ENCODE data around the gene WFDC9.
"Not testable (repeated sequence)": the region's sequence is repeated elsewhere in the genome, so short reads cannot be mapped to it uniquely, and the experiment has no call there.

The WFDC9 gene

DNA sequence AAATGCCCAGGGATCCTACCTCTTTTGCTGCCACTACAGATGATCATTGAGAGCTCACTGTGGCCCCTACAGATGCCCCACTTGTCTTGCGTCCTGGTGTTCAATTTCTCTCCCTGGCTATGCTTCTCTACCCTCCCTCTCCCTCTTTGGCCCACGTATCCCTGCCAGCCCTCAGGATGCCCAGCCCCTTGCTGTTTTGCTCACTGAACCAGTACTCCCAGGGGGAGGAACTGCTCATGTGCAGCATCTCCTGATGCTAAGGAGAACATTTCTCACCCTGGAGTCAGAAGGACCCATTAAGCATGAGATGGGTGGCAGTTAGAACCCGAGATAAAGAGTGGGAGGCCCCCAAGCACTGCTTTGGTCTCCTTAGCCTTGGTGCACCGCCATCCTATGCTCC, at the start of gene WFDC9:
Gene WFDC9, minus strand, starts transcription at position 101 of the 400 bp plus-strand sequence. CDS start 21,103 bp downstream, outside the sequence.
- in situ Hi-C loops (cut with HindIII; ENCODE audit: low pct_ligation_motif_present, low sequenced_read_pairs), result no loop called here
- H3K27me3 ChIP-seq (replicated peaks), result no peaks in the 10 kb centered on the region
- DNase-seq, result no peak
- H3K4me3 ChIP-seq (ENCODE audit: low read depth, low read length), result no peak within 1 kb of the TSS
- TF ChIP-seq CTCF (IDR thresholded peaks at IDR 0.05; ENCODE audit: low read depth, low read length, missing control alignments), result no peak
- no peaks in the 10 kb centered on the region for H3K36me3 ChIP-seq (replicated peaks)
- no peak within 1 kb of the TSS for H3K27ac ChIP-seq

GRCh38 chr20:45679650-45680049, 48.6 kb upstream of the WFDC9 start:
- no peaks in the 10 kb centered on the region for H3K27me3 ChIP-seq (replicated peaks)
- H3K4me3 ChIP-seq (ENCODE audit: low read depth, low read length), result no peak overlapping the region
- DNase-seq, result no peak
- no peak overlapping the region for H3K27ac ChIP-seq
- no peaks in the 10 kb centered on the region for H3K36me3 ChIP-seq (replicated peaks)
- TF ChIP-seq CTCF (IDR thresholded peaks at IDR 0.05; ENCODE audit: low read depth, low read length, missing control alignments), result no peak
- in situ Hi-C loops (cut with HindIII; ENCODE audit: low pct_ligation_motif_present, low sequenced_read_pairs), result no loop called here

GRCh38 chr20:45672765-45673164, 41.7 kb upstream of the WFDC9 start:
- Histone ChIP-seq H3K36me3 (replicated peaks) (no peaks in the 10 kb centered on the region), H3K4me3 (ENCODE audit: low read depth, low read length) (no peak overlapping the region), H3K27ac (no peak overlapping the region), H3K27me3 (replicated peaks) (no peaks in the 10 kb centered on the region)
- DNase-seq, result no peak
- in situ Hi-C loops (cut with HindIII; ENCODE audit: low pct_ligation_motif_present, low sequenced_read_pairs), result no loop called here
- TF ChIP-seq CTCF (IDR thresholded peaks at IDR 0.05; ENCODE audit: low read depth, low read length, missing control alignments), result no peak

- H3K4me3 ChIP-seq (ENCODE audit: low read depth, low read length), result no peak within 1 kb of the TSS
- in situ Hi-C loops (cut with HindIII; ENCODE audit: low pct_ligation_motif_present, low sequenced_read_pairs), result no loop called here
- no peak for DNase-seq
- H3K36me3 ChIP-seq (replicated peaks), result no peaks in the 10 kb centered on the region
- no peaks in the 10 kb centered on the region for H3K27me3 ChIP-seq (replicated peaks)
- TF ChIP-seq CTCF (IDR thresholded peaks at IDR 0.05; ENCODE audit: low read depth, low read length, missing control alignments), result no peak
- H3K27ac ChIP-seq, result no peak within 1 kb of the TSS
These were observed 39.1 kb upstream of the WFDC9 start, which contains the start of gene WFDC11 for GRCh38 chr20:45670139-45670538. WFDC11 (minus strand) TSS chr20:45670239; CDS start chr20:45650600, 19,639 bp downstream.

- H3K27ac ChIP-seq; DNase-seq; H3K36me3 ChIP-seq (replicated peaks); in situ Hi-C loops (cut with HindIII; ENCODE audit: low pct_ligation_motif_present, low sequenced_read_pairs); H3K27me3 ChIP-seq (replicated peaks); H3K4me3 ChIP-seq (ENCODE audit: low read depth, low read length): not testable (repeated sequence)
These were observed 26.0 kb upstream of the WFDC9 start for GRCh38 chr20:45657038-45657437.

- DNase-seq; in situ Hi-C loops (cut with HindIII; ENCODE audit: low pct_ligation_motif_present, low sequenced_read_pairs): not testable (repeated sequence)
These were observed 20.6 kb upstream of the WFDC9 start for GRCh38 chr20:45651726-45652125.

DNA sequence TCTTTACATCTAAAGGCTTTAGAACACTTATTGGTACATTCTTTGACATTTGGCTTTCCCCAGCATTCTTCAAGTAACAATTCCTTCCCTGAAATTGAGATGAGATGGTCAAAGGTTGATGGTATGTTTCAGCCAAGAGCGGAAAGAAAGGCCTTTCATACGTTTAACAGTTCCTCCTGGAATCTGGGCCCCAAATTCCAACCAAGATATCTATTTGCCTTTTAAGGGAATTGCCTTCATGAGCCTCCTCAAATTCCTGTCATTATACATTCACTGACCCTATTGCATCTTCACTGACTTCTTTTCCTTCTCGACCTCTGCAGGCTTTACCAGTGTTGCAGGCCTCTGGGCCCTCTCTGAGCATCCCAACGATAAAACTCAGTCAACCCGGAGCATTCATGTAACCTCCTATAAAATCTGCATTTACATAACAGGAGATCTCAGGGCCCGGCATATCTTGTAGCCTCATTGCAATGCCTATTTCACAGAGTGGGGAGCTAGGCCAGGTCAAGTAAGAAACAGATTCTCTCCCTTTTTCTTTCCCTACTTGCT, 18.3 kb upstream of the WFDC9 start:
- no peak overlapping the region for H3K27ac ChIP-seq
- H3K36me3 ChIP-seq (replicated peaks), result no peaks in the 10 kb centered on the region
- H3K4me3 ChIP-seq (ENCODE audit: low read depth, low read length), result no peak overlapping the region
- in situ Hi-C loops (cut with HindIII; ENCODE audit: low pct_ligation_motif_present, low sequenced_read_pairs), result no loop called here
- TF ChIP-seq CTCF (IDR thresholded peaks at IDR 0.05; ENCODE audit: low read depth, low read length, missing control alignments), result no peak
- DNase-seq, result no peak
- no peaks in the 10 kb centered on the region for H3K27me3 ChIP-seq (replicated peaks)

More at GRCh38 chr20:45651726-45652125, 20.6 kb upstream of the WFDC9 start:
- not testable (repeated sequence) for H3K4me3 ChIP-seq (ENCODE audit: low read depth, low read length); H3K27me3 ChIP-seq (replicated peaks); H3K36me3 ChIP-seq (replicated peaks); H3K27ac ChIP-seq

Data from brain microvascular endothelial cell (primary cell).